Mucosa of rectum (tissue), 2 donors: ENCODE results near the gene DAB2IP.
A peak's percentile ranks its signal among the peaks of the same experiment; 100 is the strongest.

Experiments
- H3K27ac ChIP-seq, 2 donors: one replicate each; pipeline ENCODE4 v1.7.0; 2013; ENCODE audit warnings: inconsistent platforms in 2 of 2, low read depth in 2 of 2, low read length in 2 of 2
- H3K27me3 ChIP-seq, 2 donors: one replicate each; pipeline ENCODE4 v1.7.0; 2013; ENCODE audit warnings: low read length in 2 of 2; ENCODE audit not compliant: control insufficient read depth in 2 of 2, insufficient read depth in 2 of 2
- H3K36me3 ChIP-seq, 2 donors: one replicate each; pipeline ENCODE4 v1.7.0; 2013; ENCODE audit warnings: low read length in 2 of 2; ENCODE audit not compliant: control insufficient read depth in 2 of 2, insufficient read depth in 2 of 2
- H3K4me1 ChIP-seq, 2 donors: one replicate each; pipeline ENCODE4 v1.7.0; 2013; ENCODE audit warnings: low read length in 2 of 2, mild to moderate bottlenecking in 1 of 2; ENCODE audit not compliant: control insufficient read depth in 2 of 2, insufficient read depth in 2 of 2
- H3K4me3 ChIP-seq, 2 donors: one replicate each; pipeline ENCODE4 v1.7.0; 2013; ENCODE audit warnings: low read length in 2 of 2
- H3K9ac ChIP-seq, 2 donors: one replicate each; pipeline ENCODE4 v1.7.0; 2013; ENCODE audit warnings: low read length in 2 of 2, low read depth in 1 of 2, mild to moderate bottlenecking in 1 of 2
- H3K9me3 ChIP-seq, 2 donors: one replicate each; pipeline ENCODE4 v1.7.0; 2013; ENCODE audit warnings: low read length in 2 of 2; ENCODE audit not compliant: control insufficient read depth in 2 of 2
- donor health status: healthy.
- donor health status: Normal muscosa, but diverticular disease.

The DAB2IP gene

DNA sequence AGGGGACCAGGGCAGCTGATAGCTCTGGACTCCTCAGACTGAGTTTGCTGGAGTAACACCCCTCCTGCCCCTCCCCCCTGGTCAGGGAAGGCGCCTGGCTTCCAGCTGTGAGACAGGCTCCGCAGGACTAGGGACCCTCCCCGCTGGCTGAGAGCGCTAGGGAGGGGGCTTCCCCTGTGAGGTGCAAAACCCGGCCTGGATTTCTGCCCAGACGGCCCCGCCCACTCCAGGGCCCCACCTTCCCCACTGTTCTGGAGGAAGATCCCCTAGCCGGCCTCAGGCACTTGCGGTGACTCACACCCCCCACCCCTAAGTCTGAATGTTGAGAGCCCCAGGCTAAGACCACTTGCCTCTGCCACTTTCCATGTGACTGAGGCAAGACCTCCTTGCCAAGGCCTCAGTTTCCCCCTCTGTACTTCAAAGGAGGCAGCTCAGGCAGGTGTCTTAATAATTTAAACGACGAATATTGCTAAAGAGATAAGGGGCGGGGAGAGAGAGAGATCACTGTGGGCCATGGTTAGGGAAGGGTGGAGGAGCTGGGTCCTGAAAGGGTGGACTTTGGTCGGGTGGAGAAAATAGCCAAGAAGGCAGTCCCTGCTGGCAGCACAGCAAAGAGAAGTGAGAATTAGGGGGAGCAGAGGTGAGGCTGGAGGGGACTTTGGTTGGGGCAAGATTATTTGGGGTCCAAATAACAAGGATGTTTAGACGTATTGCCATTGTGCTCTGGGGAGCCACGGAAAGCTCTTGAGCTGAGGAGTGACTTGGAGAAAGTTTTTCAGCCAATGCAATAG lies 1.0 kb upstream of the DAB2IP start:
- peaks cover 40 to 52% of the 10 kb centered on the region in 2 donors for H3K4me1 ChIP-seq
- H3K9me3 ChIP-seq, result no peaks in the 10 kb centered on the region
- H3K27me3 ChIP-seq, result no peaks in the 10 kb centered on the region
- peak overlapping the region; percentile 83 to 90 for H3K4me3 ChIP-seq
- peak overlapping the region; percentile 80 to 93 for H3K9ac ChIP-seq
- peak overlapping the region; percentile 94 to 97 for H3K27ac ChIP-seq
- H3K36me3 ChIP-seq, result peaks cover 0 to 1% of the 10 kb centered on the region in 2 donors

DNA sequence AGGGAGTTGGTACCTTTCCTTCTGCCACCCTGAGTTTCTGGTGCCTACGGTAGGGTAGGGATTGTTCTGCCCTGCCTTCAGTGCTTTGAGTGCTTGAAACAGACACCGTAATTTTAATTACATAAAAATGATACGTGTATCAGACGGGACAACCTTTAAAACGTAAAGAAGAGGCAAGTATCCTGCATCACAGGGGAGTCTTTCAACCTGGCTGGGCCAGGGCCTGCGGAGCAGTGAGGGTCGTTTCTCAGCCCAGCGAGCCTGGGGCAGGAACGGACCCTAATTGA lies 483 bp upstream of the DAB2IP start:
- H3K9ac ChIP-seq, result peak overlapping the region; percentile 80 to 93
- peak overlapping the region; percentile 83 to 90 for H3K4me3 ChIP-seq
- H3K27ac ChIP-seq, result peak overlapping the region; percentile 94 to 97
- no peaks in the 10 kb centered on the region for H3K27me3 ChIP-seq
- H3K4me1 ChIP-seq, result peaks cover 40 to 52% of the 10 kb centered on the region in 2 donors
- H3K9me3 ChIP-seq, result no peaks in the 10 kb centered on the region
- peaks cover 0 to 2% of the 10 kb centered on the region in 2 donors for H3K36me3 ChIP-seq

DNA sequence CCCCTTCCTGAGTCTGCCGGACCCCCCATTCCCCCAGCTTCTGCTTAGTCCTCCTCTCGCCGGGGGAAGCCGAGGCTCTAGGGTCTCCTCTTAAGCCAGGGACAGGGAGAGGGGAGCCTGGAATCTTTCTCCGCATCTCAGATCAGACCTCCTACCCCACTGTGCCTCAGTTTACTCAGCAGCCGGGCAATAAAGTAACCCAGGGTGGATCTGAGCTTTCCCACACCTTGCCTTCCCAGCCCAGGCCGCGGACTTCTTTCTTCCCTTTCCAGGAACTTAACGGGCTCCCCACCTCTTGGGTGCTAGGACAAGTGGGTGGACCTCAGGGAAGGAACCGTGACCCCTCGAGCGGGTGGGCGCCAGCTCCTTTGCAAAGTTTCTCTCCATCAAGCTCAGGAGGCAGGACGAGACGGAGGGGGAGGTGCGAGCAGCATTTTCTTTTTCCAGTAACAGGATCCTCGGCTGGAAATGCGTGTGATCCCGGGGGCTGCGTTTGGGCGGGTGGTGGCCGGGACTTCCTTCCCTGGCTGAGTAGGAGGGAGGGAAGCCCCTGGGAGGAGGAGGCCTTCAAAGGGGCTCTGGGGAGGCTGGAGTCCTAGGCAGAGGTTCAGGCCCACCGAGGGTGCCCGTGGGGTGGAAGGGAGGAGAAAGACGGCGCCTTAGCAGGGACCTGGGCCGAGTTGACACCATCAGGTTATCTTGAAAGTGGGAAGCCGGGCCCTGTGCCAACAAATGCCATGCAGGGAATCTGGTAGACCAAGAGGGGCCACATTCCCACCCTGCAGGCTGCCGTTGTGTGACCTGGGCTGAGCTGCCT lies 795 bp downstream of the DAB2IP start:
- Histone ChIP-seq H3K4me1 (peaks cover 45 to 52% of the 10 kb centered on the region in 2 donors), H3K4me3 (peak overlapping the region; percentile 83 to 90), H3K9me3 (no peaks in the 10 kb centered on the region), H3K27ac (peak overlapping the region; percentile 94 to 97), H3K9ac (peak overlapping the region; percentile 86 to 93), H3K36me3 (peaks cover 2 to 5% of the 10 kb centered on the region in 2 donors), H3K27me3 (no peaks in the 10 kb centered on the region)

DNA sequence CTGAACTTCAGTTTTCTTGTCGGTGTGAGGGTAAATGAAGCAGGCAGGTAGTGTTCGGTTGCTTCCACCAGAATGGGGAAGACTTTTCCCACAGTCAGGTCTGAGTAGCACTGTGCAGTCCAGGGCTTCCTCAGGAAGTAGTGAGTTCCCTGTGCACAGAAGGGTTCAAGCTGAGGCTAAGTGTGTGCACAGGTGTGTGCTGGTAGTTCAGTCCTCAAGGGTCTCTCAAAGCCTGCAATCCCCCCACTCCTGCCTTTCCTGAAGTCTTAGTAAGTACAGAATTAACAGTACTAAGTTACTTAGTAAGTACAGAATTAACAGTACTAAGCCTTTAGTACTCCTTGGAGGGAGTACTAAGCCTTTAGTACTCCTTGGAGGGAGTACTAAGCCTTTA lies 1.4 kb downstream of the DAB2IP start:
- Histone ChIP-seq H3K4me3 (peak overlapping the region; percentile 83 to 90), H3K4me1 (peaks cover 48 to 52% of the 10 kb centered on the region in 2 donors), H3K27ac (peak overlapping the region; percentile 94 to 97)

DNA sequence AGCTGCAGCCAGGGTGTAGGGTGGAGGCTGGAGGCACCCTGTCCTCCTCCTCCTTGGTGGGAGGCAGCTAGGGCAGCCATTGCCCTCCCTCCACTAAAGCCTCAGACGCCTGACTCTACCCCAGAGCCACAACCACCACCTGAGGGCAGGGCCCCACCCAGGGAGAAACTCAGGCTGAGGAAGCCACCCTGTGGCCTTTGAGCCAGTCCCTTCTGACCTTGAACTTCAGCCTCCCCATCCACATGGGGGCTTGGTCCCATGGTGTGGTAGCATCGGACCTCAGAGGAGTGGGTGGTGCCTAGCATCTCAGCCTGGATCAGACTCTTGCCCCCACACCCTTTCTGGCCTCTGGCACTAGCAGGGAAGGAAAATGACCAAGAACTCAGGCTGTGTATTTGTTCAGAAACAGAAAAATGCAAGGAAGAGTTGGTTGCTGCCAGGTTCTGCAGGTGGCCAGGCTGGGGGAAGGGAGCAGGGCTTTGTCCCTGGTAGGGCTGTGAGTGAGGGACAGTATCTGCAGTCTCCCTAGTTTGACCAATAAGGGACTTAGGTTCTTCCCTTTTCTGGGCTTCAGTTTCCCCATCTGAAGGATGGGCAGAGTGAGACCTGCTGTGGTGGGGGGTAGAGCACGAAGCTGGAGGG lies 3.2 kb downstream of the DAB2IP start:
- Histone ChIP-seq H3K36me3 (peaks cover 2 to 5% of the 10 kb centered on the region in 2 donors), H3K9me3 (no peaks in the 10 kb centered on the region), H3K27me3 (no peaks in the 10 kb centered on the region), H3K4me3 (no peak overlapping the region), H3K4me1 (peaks cover 40 to 43% of the 10 kb centered on the region in 2 donors), H3K27ac (no peak overlapping the region), H3K9ac (no peak overlapping the region)

More for the DNA sequence above, 1.4 kb downstream of the DAB2IP start:
- Histone ChIP-seq H3K36me3 (peaks cover 2 to 5% of the 10 kb centered on the region in 2 donors), H3K9me3 (no peaks in the 10 kb centered on the region), H3K9ac (peak overlapping the region; percentile 86 to 93), H3K27me3 (no peaks in the 10 kb centered on the region)

DNA sequence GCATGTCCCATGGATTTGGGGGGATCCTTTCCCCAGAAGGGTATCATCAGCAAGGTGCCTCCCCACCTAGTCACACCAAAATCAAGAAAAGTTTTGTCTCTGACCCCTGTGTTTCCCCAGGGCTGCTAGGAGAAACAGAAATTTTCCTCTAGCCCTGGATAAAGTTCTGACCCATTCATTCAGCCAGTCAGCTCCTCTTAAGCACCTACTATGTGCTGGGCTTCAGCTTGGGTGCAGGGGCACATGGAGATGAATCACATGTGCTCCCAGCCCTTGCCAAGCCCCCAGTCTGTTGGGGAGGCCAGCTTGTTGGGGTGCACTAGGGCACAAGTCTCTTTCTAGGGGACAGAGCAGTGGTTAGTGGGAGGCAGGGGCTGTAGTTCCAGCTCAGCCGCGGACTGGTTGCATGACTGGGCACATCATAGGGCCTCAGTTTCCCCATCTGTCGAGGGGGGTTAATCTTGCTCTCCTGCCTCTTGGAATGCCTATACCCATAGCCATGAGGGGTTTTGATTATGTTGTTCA lies 3.9 kb downstream of the DAB2IP start:
- H3K27ac ChIP-seq, result no peak overlapping the region
- H3K4me3 ChIP-seq, result no peak overlapping the region
- no peak overlapping the region for H3K9ac ChIP-seq
- H3K36me3 ChIP-seq, result peaks cover 2 to 5% of the 10 kb centered on the region in 2 donors
- H3K27me3 ChIP-seq, result no peaks in the 10 kb centered on the region
- H3K9me3 ChIP-seq, result no peaks in the 10 kb centered on the region
- peaks cover 33 to 36% of the 10 kb centered on the region in 2 donors for H3K4me1 ChIP-seq

DNA sequence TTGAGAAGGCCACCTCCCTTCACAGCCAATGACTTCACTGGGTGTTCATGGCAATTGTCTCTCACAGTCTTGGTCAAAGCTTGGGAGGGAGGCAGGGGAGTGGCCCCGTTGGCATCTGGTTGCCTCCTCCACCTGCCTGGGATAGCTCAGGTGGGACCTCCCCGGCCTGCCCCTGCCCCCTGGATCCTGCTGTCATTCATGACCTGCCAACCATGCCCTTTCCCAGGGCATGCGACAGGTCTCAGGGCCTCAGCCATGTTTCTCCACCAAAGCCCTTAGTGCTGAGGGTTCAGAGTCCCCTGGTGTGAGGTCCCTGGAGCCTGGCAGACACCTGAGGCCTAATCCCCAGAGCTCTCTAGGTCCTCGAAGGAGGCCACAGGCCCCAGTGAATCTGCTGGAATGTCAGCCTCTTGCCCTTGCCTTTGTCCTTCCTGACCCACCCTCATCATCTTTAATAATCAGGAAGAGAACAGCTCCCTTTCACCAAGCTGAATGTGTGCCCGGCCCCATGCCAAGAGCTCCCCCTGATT lies 5.6 kb downstream of the DAB2IP start:
- H3K27me3 ChIP-seq, result no peaks in the 10 kb centered on the region
- H3K4me1 ChIP-seq, result peaks cover 28 to 34% of the 10 kb centered on the region in 2 donors
- H3K4me3 ChIP-seq, result no peak overlapping the region
- H3K36me3 ChIP-seq, result peaks cover 2 to 5% of the 10 kb centered on the region in 2 donors
- H3K9me3 ChIP-seq, result no peaks in the 10 kb centered on the region
- no peak overlapping the region for H3K9ac ChIP-seq
- H3K27ac ChIP-seq, result peak overlapping the region in 1 of 2 donors; percentile 35

DNA sequence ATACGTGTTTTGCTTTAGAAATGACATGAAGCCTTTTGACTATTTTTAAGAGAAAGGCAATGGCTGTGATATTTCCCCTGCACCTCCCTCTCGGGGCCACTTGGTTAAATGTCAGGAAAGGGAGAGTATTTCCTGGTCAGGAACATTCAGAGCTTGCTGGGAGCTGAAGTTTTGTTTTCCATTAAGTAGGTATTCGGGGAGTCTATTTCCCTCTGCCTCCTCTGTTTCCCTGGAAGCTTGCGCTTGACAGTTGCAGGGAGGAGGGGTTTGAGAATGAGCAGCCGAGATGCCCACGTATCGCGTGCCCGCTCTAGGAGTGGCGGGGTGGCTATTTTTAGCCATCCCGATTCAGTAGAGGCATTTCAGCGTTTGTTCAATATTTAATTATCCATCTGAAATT lies 6.7 kb downstream of the DAB2IP start:
- Histone ChIP-seq H3K4me3 (no peak overlapping the region), H3K4me1 (peaks cover 22 to 26% of the 10 kb centered on the region in 2 donors), H3K9me3 (no peaks in the 10 kb centered on the region), H3K27me3 (no peaks in the 10 kb centered on the region), H3K27ac (peak overlapping the region in 1 of 2 donors; percentile 35), H3K36me3 (peaks cover 2 to 5% of the 10 kb centered on the region in 2 donors), H3K9ac (no peak overlapping the region)

DNA sequence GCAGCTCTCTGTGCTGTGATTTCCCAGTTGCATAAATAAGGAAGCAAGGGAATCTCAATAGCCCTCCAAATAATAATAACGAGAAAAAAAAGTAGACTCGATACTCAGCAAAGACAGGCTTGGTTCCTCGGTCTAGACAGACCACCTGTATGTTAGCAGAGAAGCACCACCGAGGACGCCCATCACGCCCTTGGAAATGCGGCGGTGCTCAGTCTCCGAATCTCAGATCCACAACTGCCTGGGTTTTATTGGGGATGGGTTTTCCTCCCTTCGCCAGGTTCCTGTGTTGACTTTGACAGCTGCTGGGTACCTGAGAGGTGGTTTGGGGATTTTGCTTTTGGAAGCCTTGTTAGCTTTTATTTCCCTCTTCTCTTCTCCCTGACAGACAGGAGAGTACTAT lies 7.2 kb downstream of the DAB2IP start:
- Histone ChIP-seq H3K36me3 (peaks cover 2 to 5% of the 10 kb centered on the region in 2 donors), H3K9ac (no peak overlapping the region), H3K4me1 (peaks cover 20 to 28% of the 10 kb centered on the region in 2 donors), H3K4me3 (no peak overlapping the region), H3K27me3 (no peaks in the 10 kb centered on the region), H3K9me3 (no peaks in the 10 kb centered on the region), H3K27ac (no peak overlapping the region)
